ENCODE data around the gene RAPGEF1. TPM values are rescaled to one million over a fixed set of nuclear protein-coding genes. Genes with fewer than 3 reads are reported as not detected.

The RAPGEF1 gene
- total and polyA plus RNA-seq, 2 of the 13 experiments (the other 11 are each of a cell fraction or from before 2014, with no cell fraction given): 21.2 to 38.9 TPM

GRCh38 chr9:131605770-131606590 lies 133.9 kb downstream of the RAPGEF1 start (continued):
- peak; percentile 79 for TF ChIP-seq ZBTB38 (CRISPR knock-in tag; IDR thresholded peaks at IDR 0.05)
- TF ChIP-seq ZNF768 (CRISPR knock-in tag; IDR thresholded peaks at IDR 0.05): no peak
- peak; percentile 66; the same call in 1 of the 2 replicates for TF ChIP-seq ZNF431 (CRISPR knock-in tag; IDR thresholded peaks at IDR 0.05; ENCODE audit: borderline replicate concordance, low read depth)
- TF ChIP-seq SYNCRIP (IDR thresholded peaks at IDR 0.05; ENCODE audit: insufficient read depth, low read depth, low read length): no peak
- peak in 1 of 2 experiments; percentile 65; a peak in 2 of 4 replicates for TF ChIP-seq ATF4 (CRISPR knock-in tag; IDR thresholded peaks at IDR 0.05)
- TF ChIP-seq NFRKB (IDR thresholded peaks at IDR 0.05): no peak
- TF ChIP-seq ZNF841 (CRISPR knock-in tag; IDR thresholded peaks at IDR 0.05; ENCODE audit: borderline replicate concordance): no peak
- no peak for TF ChIP-seq ZNF484 (CRISPR knock-in tag; IDR thresholded peaks at IDR 0.05; ENCODE audit: borderline replicate concordance, low read depth)
- TF ChIP-seq NRL (CRISPR knock-in tag; IDR thresholded peaks at IDR 0.05; ENCODE audit: borderline replicate concordance): 0 out of 2 replicates have a peak, but pooled peaks have one; percentile 24
- TF ChIP-seq ISL2 (CRISPR knock-in tag; IDR thresholded peaks at IDR 0.05): peak; percentile 90
- no peak for TF ChIP-seq SUZ12 (IDR thresholded peaks at IDR 0.05; ENCODE audit: low read depth, low read length)
- peak; percentile 94 for TF ChIP-seq ERF (CRISPR knock-in tag; IDR thresholded peaks at IDR 0.05)
- TF ChIP-seq PBX3 (CRISPR knock-in tag; IDR thresholded peaks at IDR 0.05; ENCODE audit: borderline replicate concordance): no peak
- peak; percentile 49; the same call in 1 of the 2 replicates for TF ChIP-seq RBFOX2 (IDR thresholded peaks at IDR 0.05; ENCODE audit: low read depth, low read length)
- no peak for TF ChIP-seq TCF12 (IDR thresholded peaks at IDR 0.05)
- TF ChIP-seq TCF12 (CRISPR knock-in tag; IDR thresholded peaks at IDR 0.05): no peak
- no peak for TF ChIP-seq MBNL3 (CRISPR knock-in tag; conservative IDR thresholded peaks at IDR 0.05)
- peak; percentile 63 for TF ChIP-seq ZNF501 (CRISPR knock-in tag; IDR thresholded peaks at IDR 0.05)
- peak; percentile 83; the same call in 1 of the 2 replicates for TF ChIP-seq HOXA5 (CRISPR knock-in tag; IDR thresholded peaks at IDR 0.05)
- no peak for TF ChIP-seq ZC3H13 (CRISPR knock-in tag; IDR thresholded peaks at IDR 0.05)
- no peak for TF ChIP-seq ZNF207 (IDR thresholded peaks at IDR 0.05; ENCODE audit: borderline replicate concordance)
- TF ChIP-seq ZBTB44 (CRISPR knock-in tag; IDR thresholded peaks at IDR 0.05): no peak
- no peak; the same call in 1 of the 2 replicates for TF ChIP-seq SMC3 (IDR thresholded peaks at IDR 0.05; ENCODE audit: low read length)
- TF ChIP-seq TP53 (CRISPR knock-in tag; conservative IDR thresholded peaks at IDR 0.05): no peak; the same call in 1 of the 2 replicates
